NCI-H2171 (cell line): ENCODE results near the gene WASL.
A peak's percentile ranks its signal among the peaks of the same experiment; 100 is the strongest.
"Not testable (repeated sequence)": the region's sequence is repeated elsewhere in the genome, so short reads cannot be mapped to it uniquely, and the experiment has no call there.

Source experiments
- DNase-seq: peaks from one replicate; lab custom pipeline; 2025; lab: John Stamatoyannopoulos, UW

Gene WASL

GRCh38 chr7:123769371-123769770, 20.6 kb upstream of the WASL start:
- no peak for DNase-seq

GRCh38 chr7:123768493-123768892, 19.7 kb upstream of the WASL start:
- DNase-seq, result no peak

- no peak for DNase-seq
Measured at GRCh38 chr7:123763191-123763661, 14.4 kb upstream of the WASL start.

GRCh38 chr7:123761729-123762128, 12.9 kb upstream of the WASL start:
- DNase-seq, result no peak

- DNase-seq, result no peak
Measured at GRCh38 chr7:123757095-123757494, 8.3 kb upstream of the WASL start.

- no peak for DNase-seq
Measured at GRCh38 chr7:123755338-123755737, 6.5 kb upstream of the WASL start.

- no peak for DNase-seq
Measured at GRCh38 chr7:123754271-123754871, 5.6 kb upstream of the WASL start.

GRCh38 chr7:123752534-123752933, 3.7 kb upstream of the WASL start:
- no peak for DNase-seq

- DNase-seq, result no peak
Measured at GRCh38 chr7:123751821-123752220, 3.0 kb upstream of the WASL start.

- no peak for DNase-seq
Measured at GRCh38 chr7:123750389-123751230, 1.8 kb upstream of the WASL start.

- DNase-seq, result peak; percentile 64
Measured at GRCh38 chr7:123749537-123749857, 694 bp upstream of the WASL start.

- DNase-seq, result peak; percentile 32
Measured at GRCh38 chr7:123748171-123748733, 551 bp downstream of the WASL start.

GRCh38 chr7:123747620-123748141, 1.1 kb downstream of the WASL start:
- peak; percentile 32 for DNase-seq

GRCh38 chr7:123746931-123747488, 1.8 kb downstream of the WASL start:
- DNase-seq, result no peak

- DNase-seq, result no peak
Measured at GRCh38 chr7:123746055-123746454, 2.7 kb downstream of the WASL start.

GRCh38 chr7:123745437-123745836, 3.4 kb downstream of the WASL start:
- DNase-seq, result no peak

- DNase-seq, result no peak
Measured at GRCh38 chr7:123744416-123744815, 4.4 kb downstream of the WASL start.

GRCh38 chr7:123741940-123742339, 6.9 kb downstream of the WASL start:
- no peak for DNase-seq

GRCh38 chr7:123738808-123739207, 10.0 kb downstream of the WASL start:
- no peak for DNase-seq

GRCh38 chr7:123738356-123738755, 10.4 kb downstream of the WASL start:
- DNase-seq, result no peak

GRCh38 chr7:123737168-123737674, 11.6 kb downstream of the WASL start:
- not testable (repeated sequence) for DNase-seq

GRCh38 chr7:123735539-123735938, 13.3 kb downstream of the WASL start:
- DNase-seq, result no peak

GRCh38 chr7:123734498-123734897, 14.3 kb downstream of the WASL start:
- DNase-seq, result no peak
